Measurements from ENCODE around the gene EPHB1. TPM values are rescaled to one million over a fixed set of nuclear protein-coding genes. Genes with fewer than 3 reads are reported as not detected.

EPHB1 gene
- total and polyA plus RNA-seq, 2 experiments from 2014 or later = 0.45 to 1.7 TPM

DNA sequence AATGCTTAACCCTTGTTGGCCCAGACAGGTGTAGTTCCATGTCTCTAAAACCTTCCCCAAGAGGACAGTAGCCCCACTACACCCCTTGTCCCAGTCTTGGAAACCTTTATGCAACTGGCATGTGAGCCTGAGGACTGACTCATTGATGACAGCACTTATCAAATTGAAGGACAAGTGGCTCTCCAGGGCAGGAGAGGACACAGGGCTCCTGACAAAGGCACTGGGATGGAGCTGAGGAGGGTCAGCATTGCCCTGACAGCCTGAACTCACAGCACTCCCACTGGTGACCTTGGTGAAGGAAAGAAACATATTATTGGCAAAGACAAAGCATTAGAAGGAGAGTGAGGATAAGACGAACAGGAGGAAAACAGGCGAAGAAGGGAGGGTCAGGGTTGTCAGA, 139.9 kb downstream of the EPHB1 start:
- Histone ChIP-seq H3K4me3 (no peak overlapping the region), H3K36me3 (no peaks in the 10 kb centered on the region), H3K27ac (no peak overlapping the region), H3K27me3 (peaks cover 16% of the 10 kb centered on the region), H3K9me3 (ENCODE audit: low read depth) (no peaks in the 10 kb centered on the region), H3K4me1 (ENCODE audit: low read depth) (no peaks in the 10 kb centered on the region)
- TF ChIP-seq, protein P1, sequence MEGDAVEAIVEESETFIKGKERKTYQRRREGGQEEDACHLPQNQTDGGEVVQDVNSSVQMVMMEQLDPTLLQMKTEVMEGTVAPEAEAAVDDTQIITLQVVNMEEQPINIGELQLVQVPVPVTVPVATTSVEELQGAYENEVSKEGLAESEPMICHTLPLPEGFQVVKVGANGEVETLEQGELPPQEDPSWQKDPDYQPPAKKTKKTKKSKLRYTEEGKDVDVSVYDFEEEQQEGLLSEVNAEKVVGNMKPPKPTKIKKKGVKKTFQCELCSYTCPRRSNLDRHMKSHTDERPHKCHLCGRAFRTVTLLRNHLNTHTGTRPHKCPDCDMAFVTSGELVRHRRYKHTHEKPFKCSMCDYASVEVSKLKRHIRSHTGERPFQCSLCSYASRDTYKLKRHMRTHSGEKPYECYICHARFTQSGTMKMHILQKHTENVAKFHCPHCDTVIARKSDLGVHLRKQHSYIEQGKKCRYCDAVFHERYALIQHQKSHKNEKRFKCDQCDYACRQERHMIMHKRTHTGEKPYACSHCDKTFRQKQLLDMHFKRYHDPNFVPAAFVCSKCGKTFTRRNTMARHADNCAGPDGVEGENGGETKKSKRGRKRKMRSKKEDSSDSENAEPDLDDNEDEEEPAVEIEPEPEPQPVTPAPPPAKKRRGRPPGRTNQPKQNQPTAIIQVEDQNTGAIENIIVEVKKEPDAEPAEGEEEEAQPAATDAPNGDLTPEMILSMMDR (IDR thresholded peaks at IDR 0.05; ENCODE audit: low read depth, low read length) = no peak
- no peak for DNase-seq (ENCODE audit: low read depth in 1 of 2, low spot score in 1 of 2)

DNA sequence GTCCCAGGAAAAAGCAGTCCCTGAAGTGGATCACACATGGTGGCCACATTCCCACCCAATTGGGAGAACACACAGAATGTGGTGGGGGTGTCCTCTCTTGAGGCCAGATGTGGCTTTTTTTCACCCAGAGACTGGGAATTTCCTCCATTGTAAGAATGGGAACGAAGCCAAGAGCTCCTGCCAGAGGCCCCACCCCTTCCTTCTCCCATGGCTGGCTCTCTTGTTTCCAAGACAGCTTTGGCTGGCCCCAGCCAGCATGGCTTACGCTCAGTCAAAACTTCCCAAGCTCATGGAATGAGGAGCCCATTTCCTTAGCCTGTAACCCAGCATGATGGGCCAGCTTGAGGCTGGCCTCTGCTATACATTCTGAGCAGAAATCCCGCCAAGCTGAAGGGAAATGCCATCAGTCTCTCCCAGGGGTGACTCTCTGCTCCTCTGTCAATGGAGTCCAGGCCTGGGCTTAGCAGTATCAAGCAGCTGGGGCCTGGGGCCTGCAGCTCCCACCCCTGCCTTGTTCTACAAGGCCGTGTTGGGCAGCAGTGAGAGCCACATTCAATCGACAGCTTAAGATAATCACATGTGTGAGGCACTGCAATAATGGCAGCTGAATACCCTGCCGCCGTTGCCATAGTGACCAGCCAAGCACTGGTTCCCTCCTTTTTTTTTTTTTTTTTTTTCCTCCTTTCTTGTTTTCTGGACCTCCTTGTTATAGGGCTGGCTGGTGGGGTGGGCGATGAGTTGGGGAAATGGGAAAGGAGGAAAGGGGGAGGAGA, 142.4 kb downstream of the EPHB1 start:
- peaks cover 17% of the 10 kb centered on the region for H3K27me3 ChIP-seq
- no peaks in the 10 kb centered on the region for H3K4me1 ChIP-seq (ENCODE audit: low read depth)
- H3K4me3 ChIP-seq = no peak overlapping the region
- H3K9me3 ChIP-seq (ENCODE audit: low read depth) = no peaks in the 10 kb centered on the region
- DNase-seq (ENCODE audit: low read depth in 1 of 2, low spot score in 1 of 2) = peak in 1 of 2 donors; percentile 2
- TF ChIP-seq, protein P1 (IDR thresholded peaks at IDR 0.05; ENCODE audit: low read depth, low read length) = no peak
- no peak overlapping the region for H3K27ac ChIP-seq
- no peaks in the 10 kb centered on the region for H3K36me3 ChIP-seq

DNA sequence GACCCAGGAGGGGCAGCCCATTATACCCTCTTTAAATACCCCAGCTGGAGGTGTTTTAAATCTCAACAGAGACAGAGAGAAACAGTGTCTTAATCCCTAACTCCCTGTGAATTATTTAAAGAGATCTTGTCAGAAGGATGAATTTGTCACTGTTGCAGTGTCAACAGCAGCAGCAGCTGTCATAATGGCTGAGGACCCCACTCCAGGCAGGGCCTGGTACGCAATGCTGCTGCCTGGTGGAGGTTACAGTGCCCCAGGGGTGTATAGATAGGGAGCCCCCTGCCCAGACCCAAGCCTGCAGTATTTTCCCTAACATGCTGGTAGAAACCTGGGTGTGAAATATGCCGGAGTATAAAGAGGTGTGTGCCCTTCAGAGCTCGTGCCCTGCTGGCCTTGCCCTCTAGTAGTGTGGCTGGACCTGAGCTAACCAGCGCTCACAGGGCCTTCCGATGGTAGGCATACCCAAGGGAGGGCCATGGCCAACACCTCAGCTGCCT, 143.0 kb downstream of the EPHB1 start:
- Histone ChIP-seq H3K27me3 (peaks cover 17% of the 10 kb centered on the region), H3K4me3 (no peak overlapping the region), H3K27ac (no peak overlapping the region), H3K9me3 (ENCODE audit: low read depth) (no peaks in the 10 kb centered on the region), H3K4me1 (ENCODE audit: low read depth) (no peaks in the 10 kb centered on the region), H3K36me3 (no peaks in the 10 kb centered on the region)
- TF ChIP-seq, protein P1 (IDR thresholded peaks at IDR 0.05; ENCODE audit: low read depth, low read length) = no peak
- DNase-seq (ENCODE audit: low read depth in 1 of 2, low spot score in 1 of 2) = no peak

DNA sequence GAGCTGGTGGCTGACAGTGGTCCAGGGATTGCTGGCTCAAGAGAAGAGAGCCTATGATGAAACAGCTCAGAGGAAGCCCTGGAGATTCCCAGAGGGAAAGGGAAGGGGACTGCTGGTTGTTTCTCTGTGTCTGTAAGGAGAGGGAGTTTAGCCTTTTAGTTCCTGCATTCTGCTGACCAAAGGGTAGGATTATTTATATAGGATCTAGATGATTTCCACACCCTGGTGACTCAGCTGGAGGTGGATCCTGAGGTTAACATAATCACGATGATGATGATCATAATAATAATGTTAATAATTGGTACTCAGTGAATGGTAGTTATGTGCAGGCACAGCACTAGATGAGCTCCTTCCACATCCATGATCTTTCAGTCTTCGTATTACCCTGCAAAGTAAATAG, 144.9 kb downstream of the EPHB1 start:
- no peak for DNase-seq (ENCODE audit: low read depth in 1 of 2, low spot score in 1 of 2)
- H3K36me3 ChIP-seq = no peaks in the 10 kb centered on the region
- no peak overlapping the region for H3K27ac ChIP-seq
- no peaks in the 10 kb centered on the region for H3K9me3 ChIP-seq (ENCODE audit: low read depth)
- TF ChIP-seq, protein P1 (IDR thresholded peaks at IDR 0.05; ENCODE audit: low read depth, low read length) = no peak
- H3K27me3 ChIP-seq = peaks cover 17% of the 10 kb centered on the region
- no peak overlapping the region for H3K4me3 ChIP-seq
- H3K4me1 ChIP-seq (ENCODE audit: low read depth) = no peaks in the 10 kb centered on the region

DNA sequence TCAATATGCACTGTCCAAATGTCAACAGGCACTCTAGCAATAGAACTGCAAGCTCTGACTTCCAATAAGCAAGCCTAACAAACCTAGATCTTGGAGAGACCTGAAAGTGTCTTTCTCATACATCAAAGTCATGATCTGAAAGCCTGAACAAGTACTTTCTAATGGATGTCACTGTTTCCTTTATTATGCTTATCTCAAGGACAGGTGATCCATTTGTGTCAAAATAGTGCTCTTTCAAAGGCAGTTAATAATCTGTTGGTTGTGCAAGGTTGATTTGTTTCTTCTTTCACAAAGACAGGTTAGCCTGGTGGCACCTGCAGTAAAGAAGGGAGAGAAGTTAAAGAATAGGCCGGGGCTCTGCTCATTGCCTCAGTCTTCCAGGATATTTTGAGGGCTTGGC, 146.8 kb downstream of the EPHB1 start:
- H3K36me3 ChIP-seq = no peaks in the 10 kb centered on the region
- TF ChIP-seq, protein P1 (IDR thresholded peaks at IDR 0.05; ENCODE audit: low read depth, low read length) = no peak
- DNase-seq (ENCODE audit: low read depth in 1 of 2, low spot score in 1 of 2) = no peak
- H3K27ac ChIP-seq = no peak overlapping the region
- H3K27me3 ChIP-seq = peaks cover 17% of the 10 kb centered on the region
- H3K4me3 ChIP-seq = no peak overlapping the region
- no peaks in the 10 kb centered on the region for H3K9me3 ChIP-seq (ENCODE audit: low read depth)
- no peaks in the 10 kb centered on the region for H3K4me1 ChIP-seq (ENCODE audit: low read depth)

Data from cardiac muscle cell (in vitro differentiated cells and primary cell).